ENCODE data around the gene NMRK1. TPM values are rescaled to one million over a fixed set of nuclear protein-coding genes. Genes with fewer than 3 reads are reported as not detected.

NMRK1 gene
- total and polyA plus RNA-seq, 7 experiments from 2014 or later: 23.4 to 103 (median 64.3) TPM

DNA sequence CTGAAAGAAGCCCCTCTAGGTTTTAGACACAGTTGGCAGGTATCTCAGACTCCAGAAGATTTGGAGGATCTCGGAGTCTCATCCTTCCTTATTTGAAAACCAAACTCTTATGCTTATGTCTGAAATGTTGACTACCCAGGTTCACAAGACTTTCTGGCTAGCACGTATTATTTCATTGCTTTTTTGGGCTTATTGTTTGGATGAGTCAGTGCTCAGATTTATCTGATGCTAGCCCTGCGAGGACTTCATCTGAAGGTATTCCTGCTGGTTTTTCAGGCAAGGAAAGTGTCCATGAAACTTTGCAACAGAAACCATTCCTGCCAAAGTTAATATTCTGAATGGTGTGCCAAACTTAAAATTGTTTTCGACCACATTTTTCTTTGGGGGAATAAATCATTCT lies 8.8 kb upstream of the NMRK1 start:
- ChIA-PET CTCF (no interaction called here), POLR2A (interaction anchor here (0.6 to 1.2 kb wide), 2 partner anchors 9 to 13 kb away, joined by 3 read pairs; partner anchors contain the start of genes NMRK1 and OSTF1)
- no peaks in the 10 kb centered on the region for H3K9me3 ChIP-seq (ENCODE audit: control insufficient read depth in 2 of 3, low read length in 3 of 3)
- H3K4me3 ChIP-seq (ENCODE audit: low read length): no peak overlapping the region
- H3K4me1 ChIP-seq (ENCODE audit: control insufficient read depth in 2 of 2, insufficient read depth in 2 of 2, low read length in 2 of 2): peaks cover 27 to 30% of the 10 kb centered on the region in 2 donors
- DNase-seq: no peak
- peaks cover 40 to 83% (median 72%) of the 10 kb centered on the region in 7 donors for H3K4me1 Mint-ChIP-seq
- intact Hi-C loops (cut with micrococcal nuclease): no loop called here
- ATAC-seq: no peak
- H3K27me3 Mint-ChIP-seq: no peaks in the 10 kb centered on the region
- H3K36me3 ChIP-seq (ENCODE audit: control insufficient read depth in 2 of 3, insufficient read depth in 3 of 3, low read length in 3 of 3): peaks cover 0 to 4% (median 0%) of the 10 kb centered on the region in 3 experiments
- no peak overlapping the region for H3K27ac ChIP-seq (ENCODE audit: low read depth, low read length)
- H3K9me3 Mint-ChIP-seq: no peaks in the 10 kb centered on the region
- peaks cover 0 to 22% (median 11%) of the 10 kb centered on the region in 5 donors for H3K36me3 Mint-ChIP-seq
- peak overlapping the region in 4 of 9 donors; percentile 6 to 53 (median 29) for H3K27ac Mint-ChIP-seq
- peak overlapping the region in 1 of 10 donors; percentile 1 for H3K4me3 Mint-ChIP-seq
- no peaks in the 10 kb centered on the region for H3K27me3 ChIP-seq (ENCODE audit: control insufficient read depth in 2 of 2, insufficient read depth in 2 of 2, low read length in 2 of 2)

DNA sequence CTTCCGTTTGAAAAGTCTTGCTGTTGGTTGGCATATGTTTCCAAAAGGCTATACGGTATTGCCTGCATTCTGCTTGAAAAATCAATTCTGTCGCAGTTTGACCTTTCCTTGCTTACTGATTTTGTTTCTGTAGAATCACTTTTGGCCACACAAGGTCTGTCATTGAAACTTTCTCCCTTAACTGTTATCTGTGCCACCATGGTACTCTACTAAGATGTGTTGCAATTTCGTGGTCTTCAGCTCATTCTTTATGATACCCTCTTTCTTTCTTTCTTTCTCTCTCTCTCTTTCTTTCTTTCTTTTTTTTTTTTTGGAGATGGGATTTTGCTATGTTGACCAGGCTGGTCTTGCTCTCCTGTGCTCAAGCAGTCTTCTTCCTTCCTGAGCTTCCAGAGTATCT lies 4.8 kb upstream of the NMRK1 start:
- Mint-ChIP-seq H3K27me3 (no peaks in the 10 kb centered on the region), H3K4me3 (peak overlapping the region in 8 of 10 donors; percentile 24 to 70 (median 40)), H3K9me3 (no peaks in the 10 kb centered on the region), H3K4me1 (peaks cover 51 to 87% (median 81%) of the 10 kb centered on the region in 7 donors), H3K27ac (peak overlapping the region in 5 of 9 donors; percentile 35 to 74 (median 53)), H3K36me3 (peaks cover 0 to 14% (median 7%) of the 10 kb centered on the region in 5 donors)
- no peaks in the 10 kb centered on the region for H3K27me3 ChIP-seq (ENCODE audit: control insufficient read depth in 2 of 2, insufficient read depth in 2 of 2, low read length in 2 of 2)
- H3K36me3 ChIP-seq (ENCODE audit: control insufficient read depth in 2 of 3, insufficient read depth in 3 of 3, low read length in 3 of 3): peaks cover 0 to 10% (median 0%) of the 10 kb centered on the region in 3 experiments
- H3K9me3 ChIP-seq (ENCODE audit: control insufficient read depth in 2 of 3, low read length in 3 of 3): no peaks in the 10 kb centered on the region
- no peak overlapping the region for H3K4me3 ChIP-seq (ENCODE audit: low read length)
- POLR2A ChIA-PET: interaction anchor here (1.2 to 1.4 kb wide), 3 partner anchors 8 to 64 kb away, joined by 3 to 4 read pairs (median 3); no protein-coding TSS in a partner anchor
- intact Hi-C loops (cut with micrococcal nuclease): no loop called here
- H3K4me1 ChIP-seq (ENCODE audit: control insufficient read depth in 2 of 2, insufficient read depth in 2 of 2, low read length in 2 of 2): peaks cover 36 to 47% of the 10 kb centered on the region in 2 donors
- DNase-seq: no peak
- no peak for ATAC-seq
- CTCF ChIA-PET: interaction anchor here (0.7 kb wide), 1 partner anchor 39 kb away, joined by 3 read pairs; no protein-coding TSS in a partner anchor
- H3K27ac ChIP-seq (ENCODE audit: low read depth, low read length): no peak overlapping the region

DNA sequence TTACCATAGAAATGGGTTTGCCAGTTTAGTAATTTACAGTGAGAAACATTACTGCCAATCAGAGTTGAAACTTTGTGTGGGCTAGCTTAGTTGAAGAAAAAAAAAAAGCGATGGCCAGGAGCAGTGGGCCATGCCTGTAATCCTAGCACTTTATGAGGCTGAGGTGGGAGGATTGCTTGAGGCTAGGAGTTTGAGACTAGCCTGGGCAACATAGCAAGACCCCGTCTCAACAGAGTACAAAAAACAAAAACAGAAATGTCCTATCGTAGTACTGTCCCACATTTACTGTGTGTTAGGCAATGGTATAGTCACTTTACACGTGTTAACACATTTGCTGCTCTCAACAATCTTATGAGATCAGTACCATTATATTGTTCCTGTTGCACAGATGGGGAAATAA lies 2.6 kb upstream of the NMRK1 start:
- CTCF ChIA-PET: no interaction called here

DNA sequence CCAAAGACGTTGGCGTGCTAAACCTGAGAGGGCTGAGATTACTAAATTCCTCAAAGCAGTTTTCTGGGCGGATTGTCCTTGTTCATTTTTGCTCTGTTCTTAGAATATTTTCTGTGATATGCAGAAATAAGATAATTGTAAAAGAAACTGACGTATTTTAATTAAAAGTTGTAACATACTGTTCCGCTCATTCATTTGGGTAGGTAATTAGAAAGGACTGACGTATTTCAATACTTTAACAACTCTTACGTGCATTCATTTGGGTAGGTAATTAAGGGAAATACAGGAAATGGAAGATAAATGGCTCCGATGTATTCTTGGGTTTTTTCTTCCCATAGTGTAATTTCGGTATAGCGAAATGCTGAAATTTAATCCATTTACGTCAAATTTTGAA lies 1.4 kb upstream of the NMRK1 start:
- H3K4me1 ChIP-seq (ENCODE audit: control insufficient read depth in 2 of 2, insufficient read depth in 2 of 2, low read length in 2 of 2): peaks cover 31 to 52% of the 10 kb centered on the region in 2 donors
- DNase-seq (peak in 1 of 9 donors; percentile 11), ATAC-seq (no peak)
- Mint-ChIP-seq H3K36me3 (peaks cover 0 to 17% (median 0%) of the 10 kb centered on the region in 5 donors), H3K27me3 (no peaks in the 10 kb centered on the region), H3K9me3 (no peaks in the 10 kb centered on the region), H3K4me1 (peaks cover 62 to 85% (median 80%) of the 10 kb centered on the region in 7 donors), H3K4me3 (peak overlapping the region; percentile 89 to 100 (median 99)), H3K27ac (peak overlapping the region; percentile 61 to 98 (median 91))
- ChIA-PET CTCF (no interaction called here), POLR2A (interaction anchor here (0.7 to 7.2 kb wide), 6 partner anchors 12 to 137 kb away, joined by 3 to 60 read pairs (median 4); partner anchors contain the start of gene CARNMT1)
- H3K27me3 ChIP-seq (ENCODE audit: control insufficient read depth in 2 of 2, insufficient read depth in 2 of 2, low read length in 2 of 2): no peaks in the 10 kb centered on the region
- H3K4me3 ChIP-seq (ENCODE audit: low read length): peak overlapping the region; percentile 75
- no peaks in the 10 kb centered on the region for H3K9me3 ChIP-seq (ENCODE audit: control insufficient read depth in 2 of 3, low read length in 3 of 3)
- peak overlapping the region; percentile 92 for H3K27ac ChIP-seq (ENCODE audit: low read depth, low read length)
- intact Hi-C loops (cut with micrococcal nuclease): loop anchor here (1.0 to 10.0 kb wide), 9 partner anchors 19 to 1935 kb away; partner anchors contain the start of genes ANXA1 (in 1 of the 2), GCNT1 (in 1 of the 2), PCSK5 (in 1 of the 2) and RFK (in 1 of the 2)
- H3K36me3 ChIP-seq (ENCODE audit: control insufficient read depth in 2 of 3, insufficient read depth in 3 of 3, low read length in 3 of 3): peaks cover 0 to 9% (median 0%) of the 10 kb centered on the region in 3 experiments

More for the DNA sequence above, 2.6 kb upstream of the NMRK1 start:
- Histone ChIP-seq H3K27me3 (ENCODE audit: control insufficient read depth in 2 of 2, insufficient read depth in 2 of 2, low read length in 2 of 2) (no peaks in the 10 kb centered on the region), H3K4me3 (ENCODE audit: low read length) (no peak overlapping the region), H3K27ac (ENCODE audit: low read depth, low read length) (no peak overlapping the region), H3K36me3 (ENCODE audit: control insufficient read depth in 2 of 3, insufficient read depth in 3 of 3, low read length in 3 of 3) (peaks cover 0 to 9% (median 0%) of the 10 kb centered on the region in 3 experiments), H3K4me1 (ENCODE audit: control insufficient read depth in 2 of 2, insufficient read depth in 2 of 2, low read length in 2 of 2) (peaks cover 41 to 55% of the 10 kb centered on the region in 2 donors), H3K9me3 (ENCODE audit: control insufficient read depth in 2 of 3, low read length in 3 of 3) (no peaks in the 10 kb centered on the region)
- ATAC-seq (no peak), DNase-seq (no peak)
- peak overlapping the region in 6 of 9 donors; percentile 2 to 70 (median 54) for H3K27ac Mint-ChIP-seq
- H3K4me3 Mint-ChIP-seq: peak overlapping the region; percentile 56 to 100 (median 99)
- POLR2A ChIA-PET: interaction anchor here (0.7 to 7.2 kb wide), 4 partner anchors 56 to 94 kb away, joined by 3 to 60 read pairs (median 8); partner anchors contain the start of gene CARNMT1
- intact Hi-C loops (cut with micrococcal nuclease): no loop called here
- H3K4me1 Mint-ChIP-seq: peaks cover 61 to 86% (median 81%) of the 10 kb centered on the region in 7 donors
- peaks cover 0 to 15% (median 0%) of the 10 kb centered on the region in 5 donors for H3K36me3 Mint-ChIP-seq
- no peaks in the 10 kb centered on the region for H3K27me3 Mint-ChIP-seq
- H3K9me3 Mint-ChIP-seq: no peaks in the 10 kb centered on the region

DNA sequence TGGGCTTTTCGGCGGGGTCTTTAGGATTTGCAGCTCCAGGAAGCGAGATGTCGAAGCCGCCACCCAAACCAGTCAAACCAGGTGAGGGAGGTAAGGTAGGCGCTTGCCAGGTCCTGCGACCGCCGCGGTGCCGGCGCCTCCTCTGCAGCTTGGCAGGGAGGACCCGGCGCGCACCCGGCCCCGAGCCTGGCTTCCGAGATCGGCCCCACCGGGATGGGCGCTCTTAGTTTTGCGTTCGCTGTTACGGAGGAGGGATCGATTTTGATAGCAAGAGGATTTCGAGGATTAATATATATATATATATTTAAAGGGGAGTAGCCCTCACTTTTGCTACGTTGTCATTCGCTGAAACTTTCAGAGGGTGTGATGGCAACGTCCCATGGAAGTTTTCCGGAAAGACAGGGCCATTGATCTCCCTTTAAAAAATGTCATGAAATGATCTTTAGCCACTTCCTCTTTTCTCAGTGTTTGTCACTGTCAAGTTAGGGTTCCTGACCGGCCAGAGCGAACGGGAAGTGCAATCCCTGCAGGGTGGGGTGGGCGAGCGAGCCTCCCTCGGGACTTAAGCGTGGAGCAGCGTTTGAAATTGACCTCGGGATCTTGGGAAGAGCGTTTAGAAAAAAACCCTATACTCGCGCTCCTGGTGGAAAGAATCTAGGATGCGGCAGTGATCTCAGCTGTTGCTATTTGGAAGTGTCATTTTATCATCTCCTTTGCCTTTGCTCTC lies 854 bp upstream of the NMRK1 start:
- Mint-ChIP-seq H3K27ac (peak overlapping the region; percentile 61 to 98 (median 91)), H3K4me3 (peak overlapping the region; percentile 89 to 100 (median 99)), H3K27me3 (no peaks in the 10 kb centered on the region), H3K36me3 (peaks cover 0 to 15% (median 0%) of the 10 kb centered on the region in 5 donors), H3K4me1 (peaks cover 60 to 84% (median 80%) of the 10 kb centered on the region in 7 donors), H3K9me3 (no peaks in the 10 kb centered on the region)
- ATAC-seq (peak; percentile 32), DNase-seq (peak in 1 of 9 donors; percentile 37)
- H3K4me3 ChIP-seq (ENCODE audit: low read length): peak overlapping the region; percentile 75
- no peaks in the 10 kb centered on the region for H3K27me3 ChIP-seq (ENCODE audit: control insufficient read depth in 2 of 2, insufficient read depth in 2 of 2, low read length in 2 of 2)
- intact Hi-C loops (cut with micrococcal nuclease): loop anchor here (1.0 to 10.0 kb wide), 17 partner anchors 18 to 1934 kb away; partner anchors contain the start of genes CARNMT1 (in 2 of the 2), PCSK5 (in 2 of the 2), RFK (in 2 of the 2) and ANXA1 (in 1 of the 2)
- H3K9me3 ChIP-seq (ENCODE audit: control insufficient read depth in 2 of 3, low read length in 3 of 3): no peaks in the 10 kb centered on the region
- H3K27ac ChIP-seq (ENCODE audit: low read depth, low read length): peak overlapping the region; percentile 92
- POLR2A ChIA-PET: interaction anchor here (0.6 to 7.2 kb wide), 17 partner anchors 8 to 136 kb away, joined by 3 to 60 read pairs (median 5); partner anchors contain the start of genes C9orf40 and CARNMT1
- H3K36me3 ChIP-seq (ENCODE audit: control insufficient read depth in 2 of 3, insufficient read depth in 3 of 3, low read length in 3 of 3): peaks cover 0 to 9% (median 0%) of the 10 kb centered on the region in 3 experiments
- H3K4me1 ChIP-seq (ENCODE audit: control insufficient read depth in 2 of 2, insufficient read depth in 2 of 2, low read length in 2 of 2): peaks cover 29 to 51% of the 10 kb centered on the region in 2 donors
- CTCF ChIA-PET: interaction anchor here (1.0 to 1.8 kb wide), 5 partner anchors 13 to 1305 kb away, joined by 3 to 5 read pairs (median 4); partner anchors contain the start of gene RFK

DNA sequence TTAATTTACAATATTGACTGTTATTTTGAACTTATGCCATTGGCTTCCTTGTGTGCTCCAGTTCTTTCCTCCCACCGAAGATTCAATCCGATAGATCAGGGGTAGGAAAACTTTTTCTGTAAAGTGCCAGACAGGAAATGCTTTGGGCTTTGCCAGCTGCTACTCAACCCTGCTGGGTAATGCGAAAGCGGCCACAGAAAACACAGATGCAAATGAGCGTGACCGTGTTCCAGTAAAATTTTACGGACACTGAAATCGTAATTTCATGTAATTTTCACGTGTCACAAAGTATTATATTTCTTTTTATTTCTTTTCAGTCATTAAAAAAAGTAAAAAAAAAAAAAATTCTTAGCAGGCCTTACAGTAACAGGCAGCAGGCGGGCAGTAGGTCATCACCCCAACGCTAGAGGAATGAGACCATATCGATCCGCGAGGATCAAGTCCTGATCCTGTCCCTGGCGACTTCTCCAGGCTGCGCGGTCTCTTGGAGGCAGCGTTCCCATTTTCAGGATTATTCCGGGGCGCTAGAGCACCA lies 599 bp downstream of the NMRK1 start:
- peaks cover 0 to 14% (median 0%) of the 10 kb centered on the region in 3 experiments for H3K36me3 ChIP-seq (ENCODE audit: control insufficient read depth in 2 of 3, insufficient read depth in 3 of 3, low read length in 3 of 3)
- no peak for ATAC-seq
- POLR2A ChIA-PET: interaction anchor here (0.6 to 7.2 kb wide), 19 partner anchors 9 to 135 kb away, joined by 3 to 60 read pairs (median 5); partner anchors contain the start of genes C9orf40 and CARNMT1
- H3K9me3 Mint-ChIP-seq: no peaks in the 10 kb centered on the region
- peak overlapping the region; percentile 76 for H3K4me3 ChIP-seq (ENCODE audit: low read length)
- peak overlapping the region; percentile 91 to 98 (median 94) for H3K27ac Mint-ChIP-seq
- no peaks in the 10 kb centered on the region for H3K27me3 Mint-ChIP-seq
- H3K9me3 ChIP-seq (ENCODE audit: control insufficient read depth in 2 of 3, low read length in 3 of 3): no peaks in the 10 kb centered on the region
- H3K27me3 ChIP-seq (ENCODE audit: control insufficient read depth in 2 of 2, insufficient read depth in 2 of 2, low read length in 2 of 2): no peaks in the 10 kb centered on the region
- peaks cover 51 to 81% (median 69%) of the 10 kb centered on the region in 7 donors for H3K4me1 Mint-ChIP-seq
- CTCF ChIA-PET: interaction anchor here (0.7 to 1.8 kb wide), 7 partner anchors 11 to 1307 kb away, joined by 3 to 7 read pairs (median 4); partner anchors contain the start of genes CARNMT1 and RFK
- H3K4me1 ChIP-seq (ENCODE audit: control insufficient read depth in 2 of 2, insufficient read depth in 2 of 2, low read length in 2 of 2): peaks cover 29 to 41% of the 10 kb centered on the region in 2 donors
- H3K27ac ChIP-seq (ENCODE audit: low read depth, low read length): peak overlapping the region; percentile 92
- peak overlapping the region; percentile 89 to 99 (median 96) for H3K4me3 Mint-ChIP-seq
- DNase-seq: peak in 8 of 9 donors; percentile 37 to 62 (median 54)
- intact Hi-C loops (cut with micrococcal nuclease): loop anchor here (1.0 to 10.0 kb wide), 7 partner anchors 10 to 1933 kb away; partner anchors contain the start of genes GCNT1 (in 2 of the 2), ANXA1 (in 1 of the 2) and PCSK5 (in 1 of the 2)
- H3K36me3 Mint-ChIP-seq: peaks cover 2 to 15% (median 4%) of the 10 kb centered on the region in 5 donors
